SK-N-SH treated with all-trans-retinoic acid at 6 μM for 48 hours (cell line): Measurements from ENCODE around the gene FOXP4.

Source experiments
- ATAC-seq: fragments of 200-7000 bp; cut with Tn5 transposase; 3 replicates; pipeline ENCODE4 v1.9.1; 2020; ENCODE audit warnings: mild to moderate bottlenecking, moderate library complexity
- ARNTL ChIP-seq: fragments of 450-650 bp; formaldehyde crosslinking; IDR thresholded peaks from 2 replicates; pipeline ENCODE4 v1.5.0; 2020; ENCODE audit warnings: low read depth, mild to moderate bottlenecking, moderate library complexity, borderline replicate concordance
- CREB5 ChIP-seq: fragments of 250-450 bp; sonication (Bioruptor Pico); IDR thresholded peaks from 2 replicates; pipeline ENCODE4 v1.5.1; 2020; ENCODE audit warnings: low read depth, mild to moderate bottlenecking, moderate library complexity
- CSDC2 ChIP-seq: fragments of 250-450 bp; sonication (Bioruptor Pico); IDR thresholded peaks from 2 replicates; pipeline ENCODE4 v1.5.0; 2020; ENCODE audit warnings: mild to moderate bottlenecking, moderate library complexity
- CSRNP3 ChIP-seq: fragments of 250-450 bp; sonication (Bioruptor Pico); IDR thresholded peaks from 2 replicates; pipeline ENCODE4 v1.5.1; 2021; ENCODE audit warnings: mild to moderate bottlenecking, moderate library complexity
- GLIS3 ChIP-seq: fragments of 250-450 bp; sonication (Bioruptor Pico); IDR thresholded peaks from 2 replicates; pipeline ENCODE4 v1.5.0; 2020; ENCODE audit warnings: mild to moderate bottlenecking, moderate library complexity
- ISL1 ChIP-seq: fragments of 250-450 bp; sonication (Bioruptor Pico); IDR thresholded peaks from 2 replicates; pipeline ENCODE4 v2.1.2; 2022; ENCODE audit warnings: mild to moderate bottlenecking, moderate library complexity
- OSR1 ChIP-seq: fragments of 250-450 bp; sonication (Bioruptor Pico); IDR thresholded peaks from 2 replicates; pipeline ENCODE4 v1.8.0; 2022; ENCODE audit warnings: moderate library complexity, mild to moderate bottlenecking, inconsistent platforms
- PATZ1 ChIP-seq: fragments of 250-450 bp; sonication (Bioruptor Pico); IDR thresholded peaks from 2 replicates; pipeline ENCODE4 v1.8.0; 2020; ENCODE audit warnings: mild to moderate bottlenecking, moderate library complexity, borderline replicate concordance
- POU6F1 ChIP-seq: fragments of 250-450 bp; sonication (Bioruptor Pico); IDR thresholded peaks from 2 replicates; pipeline ENCODE4 v1.8.0; 2021; ENCODE audit warnings: low read depth, mild to moderate bottlenecking, moderate library complexity, borderline replicate concordance
- PPARA ChIP-seq: fragments of 250-450 bp; sonication (Bioruptor Pico); IDR thresholded peaks from 2 replicates; pipeline ENCODE4 v1.5.0; 2020; ENCODE audit warnings: mild to moderate bottlenecking, borderline replicate concordance
- RARB ChIP-seq: fragments of 250-450 bp; sonication (Bioruptor Pico); IDR thresholded peaks from 2 replicates; pipeline ENCODE4 v1.8.0; 2021; ENCODE audit warnings: mild to moderate bottlenecking, moderate library complexity
- TCF4 ChIP-seq: fragments of 250-450 bp; sonication (Bioruptor Pico); IDR thresholded peaks from 2 replicates; pipeline ENCODE4 v1.8.0; 2021; ENCODE audit warnings: mild to moderate bottlenecking, moderate library complexity, borderline replicate concordance
- TOX ChIP-seq: fragments of 250-450 bp; sonication (Bioruptor Pico); IDR thresholded peaks from 2 replicates; pipeline ENCODE4 v1.8.0; 2021; ENCODE audit warnings: mild to moderate bottlenecking, moderate library complexity, borderline replicate concordance
- TSHZ2 ChIP-seq: fragments of 250-450 bp; sonication (Bioruptor Pico); IDR thresholded peaks from 2 replicates; pipeline ENCODE4 v1.5.0; 2020; ENCODE audit warnings: mild to moderate bottlenecking, moderate library complexity
- ZFP3 ChIP-seq: fragments of 250-450 bp; sonication (Bioruptor Pico); IDR thresholded peaks from 2 replicates; pipeline ENCODE4 v1.5.0; 2020; ENCODE audit warnings: mild to moderate bottlenecking, moderate library complexity
- ZFP30 ChIP-seq: fragments of 450-650 bp; formaldehyde crosslinking; IDR thresholded peaks from 2 replicates; pipeline ENCODE4 v1.5.0; 2022; ENCODE audit warnings: mild to moderate bottlenecking, moderate library complexity
- ZNF70 ChIP-seq: fragments of 450-650 bp; formaldehyde crosslinking; IDR thresholded peaks from 2 replicates; pipeline ENCODE4 v1.5.0; 2020; ENCODE audit warnings: mild to moderate bottlenecking, moderate library complexity
- ZNF8 ChIP-seq: fragments of 450-650 bp; formaldehyde crosslinking; IDR thresholded peaks from 2 replicates; pipeline ENCODE4 v1.5.0; 2020; ENCODE audit warnings: mild to moderate bottlenecking, moderate library complexity

The FOXP4 gene

GRCh38 chr6:41519305-41519744 is 26.9 kb upstream of the FOXP4 start (continued):
- TF ChIP-seq CSRNP3 (CRISPR knock-in tag): no peak
- TF ChIP-seq OSR1 (CRISPR knock-in tag): no peak
- TF ChIP-seq GLIS3 (CRISPR knock-in tag): no peak
- no peak for TF ChIP-seq ISL1 (CRISPR knock-in tag)

GRCh38 chr6:41519745-41520699 is 26.2 kb upstream of the FOXP4 start:
- ATAC-seq: no peak; the same call in 2 of the 3 replicates
- TF ChIP-seq TSHZ2 (CRISPR knock-in tag) (no peak), ZNF70 (CRISPR knock-in tag) (no peak), CSDC2 (CRISPR knock-in tag) (no peak)

- no peak for ATAC-seq
- TF ChIP-seq PATZ1 (CRISPR knock-in tag) (no peak), GLIS3 (CRISPR knock-in tag) (no peak), RARB (CRISPR knock-in tag) (no peak), OSR1 (CRISPR knock-in tag) (no peak), POU6F1 (no peak), TCF4 (CRISPR knock-in tag) (no peak), ZFP3 (CRISPR knock-in tag) (no peak), ARNTL (CRISPR knock-in tag) (no peak), PPARA (CRISPR knock-in tag) (no peak), TOX (CRISPR knock-in tag) (no peak), ISL1 (CRISPR knock-in tag) (no peak), CREB5 (no peak), CSDC2 (CRISPR knock-in tag) (no peak), ZNF8 (no peak), ZFP30 (CRISPR knock-in tag) (no peak)
- TF ChIP-seq, all 23 proteins: peak for 0
Measured at GRCh38 chr6:41522780-41523548, 23.2 kb upstream of the FOXP4 start.
